ENCODE data around the gene MMP28. TPM values are rescaled to one million over a fixed set of nuclear protein-coding genes. Genes with fewer than 3 reads are reported as not detected.

MMP28 gene
- total and polyA plus RNA-seq, 11 donors, result 0.83 to 10.2 (median 2.5) TPM

DNA sequence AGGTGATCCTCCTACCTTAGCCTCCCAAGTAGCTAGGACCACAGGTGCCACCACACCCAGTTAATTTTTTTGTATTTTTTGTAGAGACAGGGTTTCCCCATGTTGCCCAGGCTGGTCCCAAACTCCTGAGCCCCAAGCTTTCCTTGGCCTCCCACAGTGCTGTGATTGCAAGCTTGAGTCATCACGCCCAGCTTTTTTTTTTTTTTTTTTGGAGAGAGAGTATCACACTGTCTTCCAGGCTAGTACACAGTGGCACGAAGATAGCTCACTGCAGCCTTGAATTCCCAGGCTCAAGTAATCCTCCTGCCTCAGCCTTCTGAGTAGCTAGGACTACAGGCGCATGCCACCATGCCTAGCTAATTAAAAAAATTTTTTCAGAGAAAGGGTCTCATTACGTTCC, 46.1 kb upstream of the MMP28 start:
- DNase-seq, result no peak
- Histone ChIP-seq H3K27ac (no peak overlapping the region), H3K4me1 (no peaks in the 10 kb centered on the region), H3K4me3 (no peak overlapping the region), H3K27me3 (no peaks in the 10 kb centered on the region), H3K36me3 (peaks cover 2 to 100% (median 100%) of the 10 kb centered on the region in 9 donors), H3K9me3 (no peaks in the 10 kb centered on the region)
- TF ChIP-seq, protein P1, sequence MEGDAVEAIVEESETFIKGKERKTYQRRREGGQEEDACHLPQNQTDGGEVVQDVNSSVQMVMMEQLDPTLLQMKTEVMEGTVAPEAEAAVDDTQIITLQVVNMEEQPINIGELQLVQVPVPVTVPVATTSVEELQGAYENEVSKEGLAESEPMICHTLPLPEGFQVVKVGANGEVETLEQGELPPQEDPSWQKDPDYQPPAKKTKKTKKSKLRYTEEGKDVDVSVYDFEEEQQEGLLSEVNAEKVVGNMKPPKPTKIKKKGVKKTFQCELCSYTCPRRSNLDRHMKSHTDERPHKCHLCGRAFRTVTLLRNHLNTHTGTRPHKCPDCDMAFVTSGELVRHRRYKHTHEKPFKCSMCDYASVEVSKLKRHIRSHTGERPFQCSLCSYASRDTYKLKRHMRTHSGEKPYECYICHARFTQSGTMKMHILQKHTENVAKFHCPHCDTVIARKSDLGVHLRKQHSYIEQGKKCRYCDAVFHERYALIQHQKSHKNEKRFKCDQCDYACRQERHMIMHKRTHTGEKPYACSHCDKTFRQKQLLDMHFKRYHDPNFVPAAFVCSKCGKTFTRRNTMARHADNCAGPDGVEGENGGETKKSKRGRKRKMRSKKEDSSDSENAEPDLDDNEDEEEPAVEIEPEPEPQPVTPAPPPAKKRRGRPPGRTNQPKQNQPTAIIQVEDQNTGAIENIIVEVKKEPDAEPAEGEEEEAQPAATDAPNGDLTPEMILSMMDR (IDR thresholded peaks at IDR 0.05), result no peak
- TF ChIP-seq POLR2A (IDR thresholded peaks at IDR 0.05), result no peak
- peak in 1 of 4 donors; percentile 25 for ATAC-seq
- 79 to 84% (median 80%) methylated on average over 4 of the region's 4 CpGs for WGBS, 4 donors
- intact Hi-C loops (cut with DNase I), result no loop called here

GRCh38 chr17:35841101-35841500, 45.7 kb upstream of the MMP28 start:
- H3K4me1 ChIP-seq, result no peaks in the 10 kb centered on the region
- intact Hi-C loops (cut with DNase I), result no loop called here
- no peak overlapping the region for H3K4me3 ChIP-seq
- no peak for DNase-seq
- H3K9me3 ChIP-seq, result no peaks in the 10 kb centered on the region
- H3K36me3 ChIP-seq, result peaks cover 2 to 100% (median 100%) of the 10 kb centered on the region in 9 donors
- H3K27me3 ChIP-seq, result no peaks in the 10 kb centered on the region
- TF ChIP-seq, protein P1 (IDR thresholded peaks at IDR 0.05), result no peak
- TF ChIP-seq POLR2A (IDR thresholded peaks at IDR 0.05), result no peak
- 77 to 94% (median 91%) methylated on average over 3 of the region's 3 CpGs for WGBS, 4 donors
- H3K27ac ChIP-seq, result no peak overlapping the region
- ATAC-seq, result no peak

DNA sequence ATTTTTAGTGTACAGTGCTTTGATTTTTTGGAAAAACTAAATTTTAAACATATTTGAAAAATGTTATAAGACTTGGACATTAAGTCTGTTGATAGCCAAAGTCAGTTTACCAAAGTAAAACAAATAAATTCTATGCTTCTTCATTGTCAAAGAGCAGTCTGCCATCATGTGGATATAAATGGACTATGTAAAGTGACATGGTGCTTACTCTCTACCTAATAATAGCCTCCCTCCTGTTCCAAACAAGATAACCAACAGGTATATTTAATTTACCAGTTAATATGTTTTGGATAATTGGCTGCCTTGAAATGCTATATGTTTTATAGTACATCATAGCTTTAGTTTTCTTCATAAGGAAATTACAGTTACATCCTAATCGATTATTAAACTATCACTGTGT, 29.8 kb upstream of the MMP28 start:
- DNase-seq (no peak), ATAC-seq (peak in 1 of 4 donors; percentile 65)
- peaks cover 0 to 100% (median 96%) of the 10 kb centered on the region in 9 donors for H3K36me3 ChIP-seq
- H3K4me3 ChIP-seq, result no peak overlapping the region
- TF ChIP-seq POLR2A (IDR thresholded peaks at IDR 0.05), result no peak
- TF ChIP-seq, protein P1 (IDR thresholded peaks at IDR 0.05), result no peak
- H3K9me3 ChIP-seq, result no peaks in the 10 kb centered on the region
- 95 to 98% (median 96%) methylated on average over 1 of the region's 1 CpG for WGBS, 4 donors
- H3K4me1 ChIP-seq, result peaks cover 0 to 5% (median 0%) of the 10 kb centered on the region in 12 donors
- intact Hi-C loops (cut with DNase I), result loop anchor here in 1 of 10 donors (10.0 kb wide), 1 partner anchor 230 kb away; no protein-coding TSS in a partner anchor
- no peaks in the 10 kb centered on the region for H3K27me3 ChIP-seq
- peak overlapping the region in 1 of 12 donors; percentile 2 for H3K27ac ChIP-seq

- no peak overlapping the region for H3K4me3 ChIP-seq
- ATAC-seq (no peak), DNase-seq (no peak)
- peaks cover 0 to 8% (median 5%) of the 10 kb centered on the region in 12 donors for H3K4me1 ChIP-seq
- H3K27me3 ChIP-seq, result no peaks in the 10 kb centered on the region
- no peaks in the 10 kb centered on the region for H3K9me3 ChIP-seq
- intact Hi-C loops (cut with DNase I), result loop anchor here in 1 of 10 donors (10.0 kb wide), 1 partner anchor 227 kb away; no protein-coding TSS in a partner anchor
- no peak overlapping the region for H3K27ac ChIP-seq
- 81 to 90% (median 84%) methylated on average over 2 of the region's 2 CpGs for WGBS, 4 donors
- peaks cover 0 to 98% (median 88%) of the 10 kb centered on the region in 9 donors for H3K36me3 ChIP-seq
- TF ChIP-seq, protein P1 (IDR thresholded peaks at IDR 0.05), result no peak
- no peak for TF ChIP-seq POLR2A (IDR thresholded peaks at IDR 0.05)
Measured at GRCh38 chr17:35821308-35821707, 25.9 kb upstream of the MMP28 start.
